Measurements from ENCODE around the gene PROP1.
"Not testable (repeated sequence)": the region's sequence is repeated elsewhere in the genome, so short reads cannot be mapped to it uniquely, and the experiment has no call there.

Gene PROP1

DNA sequence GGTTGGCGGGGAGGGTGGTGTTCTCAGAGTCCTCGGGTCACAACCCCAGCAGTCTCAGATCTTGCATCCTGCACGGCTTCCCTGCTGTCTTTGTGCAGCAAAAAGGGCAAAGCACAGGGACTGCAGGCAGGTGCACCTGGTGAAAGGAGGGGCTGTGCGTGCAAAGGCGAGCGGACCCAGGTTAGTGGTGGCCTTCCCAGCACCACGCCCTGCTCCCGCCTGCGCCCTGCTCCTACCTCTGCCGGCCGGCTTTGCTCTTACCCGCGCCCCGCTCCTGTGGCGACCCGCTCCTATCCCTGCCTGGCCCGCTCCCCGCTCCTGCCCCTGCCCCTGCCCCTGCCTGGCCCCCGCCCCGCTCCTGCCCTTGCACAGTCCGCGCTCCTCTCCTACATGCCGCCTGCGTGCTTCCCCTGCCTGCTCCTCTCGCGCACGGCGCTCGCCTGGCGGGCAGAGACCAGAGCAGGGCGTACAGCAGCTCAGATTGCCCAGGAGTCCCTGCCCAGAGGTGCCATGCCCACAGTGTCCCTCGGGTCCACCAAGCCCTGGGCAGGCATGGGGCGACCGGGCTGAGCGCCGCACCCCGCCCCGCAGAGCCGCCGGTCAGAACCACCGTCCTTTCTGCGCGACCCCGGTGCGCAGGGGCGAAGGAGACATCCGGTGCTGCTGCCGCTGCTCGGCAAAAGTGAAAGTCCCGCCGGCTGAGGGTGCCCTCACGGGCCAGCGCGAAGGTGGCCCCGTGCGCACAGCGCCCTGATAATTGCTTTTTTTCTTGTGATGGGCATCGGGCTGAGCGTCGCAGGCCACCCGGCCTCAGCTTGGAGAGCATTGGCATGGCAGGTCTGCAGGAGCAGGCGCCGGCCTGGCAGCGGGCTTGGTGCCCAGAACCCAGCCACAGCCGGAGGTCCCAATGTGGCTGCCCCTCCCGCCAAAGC is 52.0 kb downstream of the PROP1 start:
- DNase-seq = not testable (repeated sequence)

DNA sequence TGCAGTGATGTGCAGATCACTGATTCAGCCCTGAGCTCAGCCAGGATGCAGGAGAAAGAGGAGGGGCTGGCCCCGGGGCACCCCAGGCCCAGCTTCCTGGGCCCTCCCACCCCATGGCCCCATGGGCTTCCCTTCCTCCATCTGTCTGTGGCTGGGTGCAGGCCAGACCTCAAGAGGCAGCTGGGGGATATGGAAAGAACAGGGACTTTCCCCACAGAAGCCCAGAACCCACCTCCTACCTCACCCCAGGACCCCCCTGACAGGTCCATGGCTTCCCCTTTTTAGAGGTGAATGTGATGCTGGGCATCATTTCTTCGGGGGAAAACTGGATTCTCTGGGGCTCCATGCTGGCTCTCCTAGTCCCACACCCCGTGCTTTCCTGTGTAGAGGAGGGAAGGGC is 53.1 kb downstream of the PROP1 start:
- not testable (repeated sequence) for DNase-seq
